ENCODE data around the gene GABRA4. TPM values are rescaled to one million over a fixed set of nuclear protein-coding genes. Genes with fewer than 3 reads are reported as not detected.

GABRA4 gene
- total RNA-seq, 4 donors from 2014 or later = under 0.01 to 1.3 (median 0.12) TPM

DNA sequence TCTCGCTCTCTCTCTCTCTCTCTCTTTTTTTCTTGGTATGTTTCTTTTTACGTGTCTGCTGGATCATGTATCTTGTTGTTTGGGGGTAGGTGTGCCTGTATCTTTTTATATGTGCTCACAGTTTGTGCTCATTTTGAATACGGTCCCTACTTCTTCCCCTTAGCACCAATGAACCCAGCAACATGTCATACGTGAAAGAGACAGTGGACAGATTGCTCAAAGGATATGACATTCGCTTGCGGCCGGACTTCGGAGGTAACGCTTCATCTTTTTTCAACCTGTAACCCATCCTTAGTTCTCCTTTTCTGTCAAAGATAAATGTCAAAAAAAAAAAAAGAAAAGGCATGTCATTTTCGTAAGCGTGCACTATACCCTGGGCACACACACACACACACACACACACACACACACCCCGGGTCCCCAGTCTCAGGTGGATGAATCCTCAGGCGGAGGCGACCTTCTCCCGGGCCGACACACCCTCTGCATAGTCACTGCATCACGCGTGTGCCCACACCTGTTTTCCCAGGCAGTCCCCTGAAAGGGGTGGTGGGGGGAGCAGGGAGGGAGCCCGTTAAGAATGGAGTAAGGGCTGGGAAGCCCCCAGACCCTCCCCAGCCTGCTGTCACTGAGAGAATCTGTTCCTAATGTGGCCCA lies 38.5 kb upstream of the GABRA4 start:
- Histone ChIP-seq H3K27me3 (peaks cover 27% of the 10 kb centered on the region), H3K4me1 (peaks cover 0 to 19% (median 9%) of the 10 kb centered on the region in 3 donors), H3K27ac (no peak overlapping the region), H3K9me3 (no peaks in the 10 kb centered on the region), H3K36me3 (no peaks in the 10 kb centered on the region), H3K4me3 (peak overlapping the region in 1 of 2 donors; percentile 45)
- 3 to 10% methylated on average over 9 to 10 of the region's 19 CpGs for WGBS, 2 donors (ENCODE audit: low coverage in 1 of 2)
- peak; percentile 24 for ATAC-seq
- no peak for TF ChIP-seq EP300 (IDR thresholded peaks at IDR 0.05)
- TF ChIP-seq POLR2AphosphoS5 (IDR thresholded peaks at IDR 0.05) = no peak
- TF ChIP-seq, protein P1, sequence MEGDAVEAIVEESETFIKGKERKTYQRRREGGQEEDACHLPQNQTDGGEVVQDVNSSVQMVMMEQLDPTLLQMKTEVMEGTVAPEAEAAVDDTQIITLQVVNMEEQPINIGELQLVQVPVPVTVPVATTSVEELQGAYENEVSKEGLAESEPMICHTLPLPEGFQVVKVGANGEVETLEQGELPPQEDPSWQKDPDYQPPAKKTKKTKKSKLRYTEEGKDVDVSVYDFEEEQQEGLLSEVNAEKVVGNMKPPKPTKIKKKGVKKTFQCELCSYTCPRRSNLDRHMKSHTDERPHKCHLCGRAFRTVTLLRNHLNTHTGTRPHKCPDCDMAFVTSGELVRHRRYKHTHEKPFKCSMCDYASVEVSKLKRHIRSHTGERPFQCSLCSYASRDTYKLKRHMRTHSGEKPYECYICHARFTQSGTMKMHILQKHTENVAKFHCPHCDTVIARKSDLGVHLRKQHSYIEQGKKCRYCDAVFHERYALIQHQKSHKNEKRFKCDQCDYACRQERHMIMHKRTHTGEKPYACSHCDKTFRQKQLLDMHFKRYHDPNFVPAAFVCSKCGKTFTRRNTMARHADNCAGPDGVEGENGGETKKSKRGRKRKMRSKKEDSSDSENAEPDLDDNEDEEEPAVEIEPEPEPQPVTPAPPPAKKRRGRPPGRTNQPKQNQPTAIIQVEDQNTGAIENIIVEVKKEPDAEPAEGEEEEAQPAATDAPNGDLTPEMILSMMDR (IDR thresholded peaks at IDR 0.05) = no peak
- TF ChIP-seq POLR2A (IDR thresholded peaks at IDR 0.05) = no peak

DNA sequence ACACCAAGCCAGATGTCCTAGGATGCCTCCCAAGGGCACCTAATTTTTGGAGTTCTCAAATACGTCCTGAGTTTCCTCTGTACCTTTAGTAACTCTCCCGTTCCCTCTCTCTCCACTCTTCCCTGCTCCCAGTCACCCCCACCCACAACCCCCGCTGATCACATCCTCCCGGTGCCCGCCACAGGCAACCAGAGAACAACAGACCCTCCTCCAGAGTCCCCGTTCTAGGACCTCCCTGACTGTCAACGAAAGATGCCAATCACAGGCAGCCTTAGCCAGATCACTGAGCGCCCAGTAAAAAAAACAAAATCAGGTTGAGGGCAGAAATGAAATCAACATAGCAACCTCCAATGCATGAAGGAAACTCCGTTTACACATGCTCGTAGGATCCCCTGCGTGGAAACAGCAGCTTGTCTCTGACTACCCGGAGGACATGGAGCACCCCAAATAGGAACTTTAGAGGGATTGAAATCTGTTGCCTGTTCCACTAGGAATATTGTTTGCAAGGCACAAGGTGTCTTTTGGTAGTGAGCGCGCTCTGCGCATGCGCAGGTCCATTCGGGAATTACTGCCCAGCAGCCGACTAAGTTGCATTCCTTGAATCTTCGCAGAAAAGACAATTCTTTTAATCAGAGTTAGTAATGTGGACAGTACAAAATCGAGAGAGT lies 37.8 kb upstream of the GABRA4 start, which contains the start of gene GABRB1:
Gene GABRB1, plus strand, starts transcription at position 557 of the 668 bp plus-strand sequence.
- Histone ChIP-seq H3K27ac (no peak within 1 kb of the TSS), H3K4me1 (peaks cover 0 to 19% (median 9%) of the 10 kb centered on the region in 3 donors), H3K27me3 (peaks cover 27% of the 10 kb centered on the region), H3K4me3 (peak within 1 kb of the TSS in 1 of 2 donors; percentile 45), H3K36me3 (no peaks in the 10 kb centered on the region), H3K9me3 (no peaks in the 10 kb centered on the region)
- 0 to 7% methylated on average over 13 to 16 of the region's 20 CpGs for WGBS, 2 donors (ENCODE audit: low coverage in 1 of 2)
- TF ChIP-seq POLR2A (IDR thresholded peaks at IDR 0.05) = no peak
- TF ChIP-seq POLR2AphosphoS5 (IDR thresholded peaks at IDR 0.05) = no peak
- no peak for TF ChIP-seq EP300 (IDR thresholded peaks at IDR 0.05)
- no peak for ATAC-seq

DNA sequence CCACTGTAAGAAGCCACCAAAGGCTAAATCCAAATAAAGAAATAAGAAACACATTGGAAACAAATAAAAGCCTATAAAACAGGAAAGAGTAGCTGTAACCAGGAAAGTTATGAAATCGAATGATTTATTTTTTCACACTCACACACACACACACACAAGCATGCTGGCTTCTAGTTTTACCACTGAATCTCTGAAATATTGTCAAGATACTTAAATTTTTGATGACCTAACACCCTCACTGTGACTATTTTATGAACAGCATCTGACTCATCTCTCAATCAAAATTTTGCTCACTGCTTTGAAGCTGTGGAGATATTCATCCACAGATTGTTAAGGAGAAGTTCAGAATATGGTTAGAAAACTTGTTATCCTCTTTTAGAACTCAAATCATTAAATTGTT lies 24.1 kb upstream of the GABRA4 start:
- no peaks in the 10 kb centered on the region for H3K36me3 ChIP-seq
- H3K4me1 ChIP-seq = no peaks in the 10 kb centered on the region
- WGBS, 2 donors (ENCODE audit: low coverage in 1 of 2) = 56 to 63% methylated on average over 1 of the region's 1 CpG
- TF ChIP-seq POLR2AphosphoS5 (IDR thresholded peaks at IDR 0.05) (no peak), EP300 (IDR thresholded peaks at IDR 0.05) (no peak), POLR2A (IDR thresholded peaks at IDR 0.05) (no peak)
- TF ChIP-seq, protein P1 (IDR thresholded peaks at IDR 0.05) = no peak
- H3K9me3 ChIP-seq = no peaks in the 10 kb centered on the region
- no peak overlapping the region for H3K4me3 ChIP-seq
- no peaks in the 10 kb centered on the region for H3K27me3 ChIP-seq
- no peak overlapping the region for H3K27ac ChIP-seq
- ATAC-seq = no peak

DNA sequence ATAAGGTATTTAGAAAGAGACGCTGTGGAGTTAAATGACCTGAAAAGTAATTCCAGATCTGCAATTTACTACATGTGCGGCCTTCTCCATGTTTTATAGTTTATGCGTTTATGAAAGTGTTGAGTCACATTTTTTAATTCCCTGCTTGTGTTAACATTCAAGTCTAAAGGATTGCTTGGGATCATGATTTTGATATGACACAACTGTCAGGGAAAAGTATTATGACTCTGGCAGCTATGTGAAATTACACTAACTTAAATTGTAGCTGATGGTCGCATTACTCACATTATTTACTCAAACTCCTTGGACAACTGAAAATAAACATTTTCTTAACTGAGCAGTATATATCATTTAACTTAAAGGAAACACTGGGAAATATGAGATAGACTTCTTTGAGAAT lies 23.7 kb upstream of the GABRA4 start:
- H3K4me1 ChIP-seq = no peaks in the 10 kb centered on the region
- no peaks in the 10 kb centered on the region for H3K27me3 ChIP-seq
- no peak for ATAC-seq
- H3K9me3 ChIP-seq = no peaks in the 10 kb centered on the region
- no peak overlapping the region for H3K4me3 ChIP-seq
- H3K36me3 ChIP-seq = no peaks in the 10 kb centered on the region
- WGBS, 2 donors (ENCODE audit: low coverage in 1 of 2) = 45 to 46% methylated on average over 4 of the region's 4 CpGs
- H3K27ac ChIP-seq = no peak overlapping the region
- TF ChIP-seq POLR2AphosphoS5 (IDR thresholded peaks at IDR 0.05) = no peak
- TF ChIP-seq EP300 (IDR thresholded peaks at IDR 0.05) = no peak
- no peak for TF ChIP-seq POLR2A (IDR thresholded peaks at IDR 0.05)
- TF ChIP-seq, protein P1 (IDR thresholded peaks at IDR 0.05) = no peak

DNA sequence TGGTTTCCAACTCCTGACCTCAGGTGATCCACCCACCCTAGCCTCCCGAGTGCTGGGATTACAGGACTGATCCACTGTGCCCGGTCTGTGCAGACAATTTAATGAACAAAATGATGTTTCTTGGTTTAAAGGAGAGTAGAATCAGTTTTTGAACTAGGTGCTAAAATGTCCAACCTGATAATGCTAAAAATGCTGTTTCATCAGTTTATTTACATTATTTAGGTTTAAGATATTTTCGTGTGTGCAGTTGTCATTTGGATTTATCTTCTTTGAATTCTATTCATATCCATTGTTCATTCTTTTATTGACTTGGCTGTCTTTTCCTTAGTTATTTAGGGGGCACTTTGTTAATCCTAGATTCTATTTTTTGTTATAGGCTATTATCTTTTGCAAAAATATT lies 20.0 kb upstream of the GABRA4 start:
- Histone ChIP-seq H3K27me3 (no peaks in the 10 kb centered on the region), H3K9me3 (no peaks in the 10 kb centered on the region), H3K27ac (no peak overlapping the region), H3K36me3 (no peaks in the 10 kb centered on the region), H3K4me3 (no peak overlapping the region), H3K4me1 (peaks cover 0 to 8% (median 0%) of the 10 kb centered on the region in 3 donors)
- WGBS, 2 donors (ENCODE audit: low coverage in 1 of 2) = 69 to 84% methylated on average over 3 of the region's 3 CpGs
- TF ChIP-seq POLR2AphosphoS5 (IDR thresholded peaks at IDR 0.05) = no peak
- TF ChIP-seq, protein P1 (IDR thresholded peaks at IDR 0.05) = no peak
- no peak for TF ChIP-seq POLR2A (IDR thresholded peaks at IDR 0.05)
- no peak for TF ChIP-seq EP300 (IDR thresholded peaks at IDR 0.05)
- no peak for ATAC-seq
